ENCODE results near the gene COA3. TPM values are rescaled to one million over a fixed set of nuclear protein-coding genes. Genes with fewer than 3 reads are reported as not detected.

COA3 gene
- total RNA-seq, 1 donor from 2014 or later = 60.3 TPM

GRCh38 chr17:42779304-42779935, 19.1 kb downstream of the COA3 start:
- Mint-ChIP-seq H3K36me3 (ENCODE audit: low read depth, unreplicated experiment) (peaks cover 8% of the 10 kb centered on the region), H3K27ac (ENCODE audit: unreplicated experiment) (no peak overlapping the region)
- no peak for DNase-seq (ENCODE audit: low spot score)

GRCh38 chr17:42778570-42778969, 19.9 kb downstream of the COA3 start:
- H3K36me3 Mint-ChIP-seq (ENCODE audit: low read depth, unreplicated experiment) = peaks cover 8% of the 10 kb centered on the region

More at GRCh38 chr17:42779304-42779935, 19.1 kb downstream of the COA3 start:
- Mint-ChIP-seq H3K9me3 (ENCODE audit: unreplicated experiment) (no peaks in the 10 kb centered on the region), H3K27me3 (ENCODE audit: unreplicated experiment) (peaks cover 10% of the 10 kb centered on the region), H3K4me3 (ENCODE audit: unreplicated experiment) (peak overlapping the region; percentile 57), H3K4me1 (ENCODE audit: unreplicated experiment) (peaks cover 43% of the 10 kb centered on the region)
- no peak for TF ChIP-seq CTCF (IDR thresholded peaks at IDR 0.05; ENCODE audit: unreplicated experiment)

GRCh38 chr17:42775534-42776098, 22.9 kb downstream of the COA3 start:
- Mint-ChIP-seq H3K27ac (ENCODE audit: unreplicated experiment) (peak overlapping the region; percentile 99), H3K36me3 (ENCODE audit: low read depth, unreplicated experiment) (peaks cover 3% of the 10 kb centered on the region), H3K27me3 (ENCODE audit: unreplicated experiment) (peaks cover 3% of the 10 kb centered on the region), H3K4me3 (ENCODE audit: unreplicated experiment) (peak overlapping the region; percentile 67), H3K4me1 (ENCODE audit: unreplicated experiment) (peaks cover 53% of the 10 kb centered on the region), H3K9me3 (ENCODE audit: unreplicated experiment) (no peaks in the 10 kb centered on the region)
- peak; percentile 50 for DNase-seq (ENCODE audit: low spot score)
- peak; percentile 32 for TF ChIP-seq CTCF (IDR thresholded peaks at IDR 0.05; ENCODE audit: unreplicated experiment)

More at GRCh38 chr17:42778570-42778969, 19.9 kb downstream of the COA3 start:
- H3K4me3 Mint-ChIP-seq (ENCODE audit: unreplicated experiment) = peak overlapping the region; percentile 52
- peaks cover 51% of the 10 kb centered on the region for H3K4me1 Mint-ChIP-seq (ENCODE audit: unreplicated experiment)
- no peak for TF ChIP-seq CTCF (IDR thresholded peaks at IDR 0.05; ENCODE audit: unreplicated experiment)
- no peak overlapping the region for H3K27ac Mint-ChIP-seq (ENCODE audit: unreplicated experiment)
- no peaks in the 10 kb centered on the region for H3K9me3 Mint-ChIP-seq (ENCODE audit: unreplicated experiment)
- no peak for DNase-seq (ENCODE audit: low spot score)
- H3K27me3 Mint-ChIP-seq (ENCODE audit: unreplicated experiment) = peaks cover 10% of the 10 kb centered on the region

GRCh38 chr17:42774066-42774745, 24.3 kb downstream of the COA3 start:
- peak overlapping the region; percentile 99 for H3K27ac Mint-ChIP-seq (ENCODE audit: unreplicated experiment)
- no peak for DNase-seq (ENCODE audit: low spot score)
- H3K4me3 Mint-ChIP-seq (ENCODE audit: unreplicated experiment) = peak overlapping the region; percentile 95
- H3K36me3 Mint-ChIP-seq (ENCODE audit: low read depth, unreplicated experiment) = peaks cover 3% of the 10 kb centered on the region
- H3K9me3 Mint-ChIP-seq (ENCODE audit: unreplicated experiment) = no peaks in the 10 kb centered on the region
- peaks cover 46% of the 10 kb centered on the region for H3K4me1 Mint-ChIP-seq (ENCODE audit: unreplicated experiment)
- TF ChIP-seq CTCF (IDR thresholded peaks at IDR 0.05; ENCODE audit: unreplicated experiment) = no peak
- H3K27me3 Mint-ChIP-seq (ENCODE audit: unreplicated experiment) = peaks cover 3% of the 10 kb centered on the region

Data from endothelial cell (in vitro differentiated cells).